ENCODE measurements around the gene C14orf180.

C14orf180 gene

GRCh38 chr14:104638927-104639450 is 59.4 kb downstream of the C14orf180 start:
- TF ChIP-seq POLR2AphosphoS5 (IDR thresholded peaks at IDR 0.05; ENCODE audit: low read depth, low read length), result no peak
- TF ChIP-seq REST (IDR thresholded peaks at IDR 0.05; ENCODE audit: insufficient read depth in 1 of 2, low read depth in 2 of 2, low read length in 2 of 2), result no peak

- TF ChIP-seq FOXP2 (optimal IDR thresholded peaks at IDR 0.05; ENCODE audit: borderline replicate concordance, extremely low read depth, extremely low read length, insufficient read depth), result no peak
Measured at GRCh38 chr14:104639471-104639870, 59.9 kb downstream of the C14orf180 start.
